GM18526 (cell line): ENCODE data around the gene DIP2B.

Experiments
- POLR2A ChIP-seq: IDR thresholded peaks from 3 replicates; pipeline ENCODE4 v1.6.1; 2011; ENCODE audit not compliant: insufficient read length; ENCODE audit errors: extremely low read depth

DIP2B gene

DNA sequence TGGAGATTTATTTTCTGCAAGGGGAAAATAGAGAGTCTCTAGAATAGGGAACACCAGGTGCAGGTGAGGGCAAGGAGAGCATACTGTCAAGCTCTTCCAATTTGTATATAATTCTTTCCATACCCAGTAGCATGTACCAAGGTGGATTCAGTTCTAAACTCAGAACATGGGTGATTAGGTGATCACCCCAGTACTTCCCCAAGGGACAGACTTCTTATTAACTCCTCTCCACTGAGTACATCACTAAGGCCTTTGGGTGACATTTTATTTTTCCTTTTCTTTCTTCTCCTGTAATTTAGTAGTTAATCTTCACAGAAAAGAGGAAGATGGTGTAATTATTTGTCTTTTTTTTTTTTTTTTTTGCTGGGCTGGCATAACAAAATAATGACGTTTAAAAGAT, 54.2 kb downstream of the DIP2B start:
- no peak for TF ChIP-seq POLR2A

DNA sequence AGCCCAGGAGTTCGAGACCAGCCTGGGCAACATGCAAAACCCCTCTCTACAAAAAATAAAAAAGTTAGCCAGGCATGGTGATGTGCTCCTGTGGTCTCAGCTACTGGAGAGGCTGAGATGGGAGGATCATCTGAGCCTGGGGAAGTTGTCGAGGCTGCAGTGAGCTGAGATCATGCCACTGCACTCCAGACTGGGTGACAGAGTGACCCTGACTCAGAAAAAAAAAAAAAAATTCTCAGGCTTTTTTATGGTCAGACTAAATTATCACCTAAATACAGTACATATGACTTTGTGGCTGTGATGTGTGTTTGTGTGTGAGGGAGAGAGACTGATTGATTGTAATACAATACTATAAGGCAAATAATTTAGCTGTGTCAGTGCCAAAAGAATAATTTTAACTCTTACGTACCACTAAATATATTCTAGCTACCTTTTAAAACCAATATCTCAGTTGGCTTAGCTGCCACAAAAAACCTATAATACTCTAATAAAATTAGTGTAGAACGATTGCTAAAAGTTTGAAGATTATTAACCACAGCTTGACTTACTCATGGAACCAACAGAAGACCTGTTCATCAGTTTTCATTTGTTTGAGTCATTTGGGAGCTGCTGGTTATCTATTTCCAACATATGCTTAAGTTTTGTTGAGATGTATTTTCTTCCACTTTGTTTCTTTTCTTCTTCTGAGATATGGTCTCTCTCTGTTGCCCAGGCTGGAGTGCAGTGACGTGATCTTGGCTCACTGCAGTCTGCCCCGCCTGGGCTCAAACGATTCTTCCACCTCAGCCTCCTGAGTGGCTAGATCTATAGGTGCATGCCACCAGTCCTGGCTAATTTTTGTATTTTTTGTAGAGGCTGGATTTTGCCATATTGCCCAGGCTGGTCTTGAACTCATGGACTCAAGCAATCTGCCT, 58.0 kb downstream of the DIP2B start:
- no peak for TF ChIP-seq POLR2A

DNA sequence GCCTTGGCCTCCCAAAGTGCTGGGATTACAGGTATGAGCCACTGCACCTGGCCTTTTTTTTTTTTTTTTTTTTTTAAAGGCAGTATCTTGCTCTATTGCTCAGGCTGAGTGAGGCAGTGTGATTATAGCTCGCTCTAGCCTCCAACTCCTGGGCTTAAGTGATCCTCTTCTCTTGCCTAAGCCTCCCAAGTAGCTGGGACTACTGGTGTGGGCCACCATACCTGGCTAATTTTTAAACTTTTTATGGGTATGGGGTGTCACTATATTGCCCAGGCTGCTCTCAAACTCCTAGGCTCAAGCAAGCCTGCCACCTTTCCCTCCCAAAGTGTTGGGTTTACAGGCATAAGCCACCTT, 58.6 kb downstream of the DIP2B start:
- TF ChIP-seq POLR2A: no peak

DNA sequence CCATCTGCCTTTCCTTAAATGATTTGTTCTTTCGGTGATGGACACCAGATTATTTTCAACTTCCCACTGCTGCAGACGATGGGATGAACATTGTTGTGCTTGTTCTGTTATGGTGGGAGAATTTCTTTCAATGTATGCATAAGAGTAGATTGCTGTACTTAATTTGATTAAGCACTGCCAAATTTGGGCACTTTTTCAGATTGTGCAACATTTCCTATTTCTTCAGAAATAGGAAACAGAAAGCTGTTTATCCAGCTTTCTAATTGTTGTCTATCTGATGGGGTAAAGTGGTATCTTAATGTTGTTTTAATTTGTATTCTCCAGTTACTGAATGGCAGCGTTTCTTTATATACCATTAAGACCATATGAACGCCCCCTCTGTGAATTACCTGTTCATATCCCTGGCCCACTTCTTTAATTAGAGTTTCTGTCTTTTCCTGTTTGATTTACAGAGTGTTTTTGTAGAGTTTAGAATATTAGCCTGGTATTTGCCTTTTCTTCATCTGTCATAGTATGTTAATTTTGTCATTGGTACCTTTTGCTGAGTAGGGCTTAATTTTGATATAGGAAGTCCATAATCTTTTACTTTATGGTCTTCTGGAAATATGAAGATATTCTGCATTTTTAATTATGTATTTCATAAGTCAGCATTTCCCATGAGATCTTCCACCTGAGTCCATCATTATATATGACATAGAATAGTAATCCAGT, 59.6 kb downstream of the DIP2B start:
- no peak for TF ChIP-seq POLR2A

DNA sequence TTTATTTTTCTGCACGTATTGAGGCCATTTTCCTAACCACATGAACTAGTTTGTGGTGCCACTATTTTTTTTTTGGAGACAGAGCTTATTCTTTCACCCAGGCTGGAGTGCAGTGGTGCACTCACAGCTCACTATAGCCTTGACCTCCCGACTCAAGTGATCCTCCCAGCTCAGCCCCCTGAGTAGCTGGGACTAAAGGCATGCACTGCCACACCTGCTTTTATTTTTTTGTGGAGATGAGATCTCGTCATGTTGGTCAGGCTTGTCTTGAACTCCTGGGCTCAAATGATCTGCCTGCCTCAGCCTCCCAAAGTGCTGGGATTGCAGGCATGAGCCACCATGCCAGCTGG, 60.1 kb downstream of the DIP2B start:
- TF ChIP-seq POLR2A: no peak

DNA sequence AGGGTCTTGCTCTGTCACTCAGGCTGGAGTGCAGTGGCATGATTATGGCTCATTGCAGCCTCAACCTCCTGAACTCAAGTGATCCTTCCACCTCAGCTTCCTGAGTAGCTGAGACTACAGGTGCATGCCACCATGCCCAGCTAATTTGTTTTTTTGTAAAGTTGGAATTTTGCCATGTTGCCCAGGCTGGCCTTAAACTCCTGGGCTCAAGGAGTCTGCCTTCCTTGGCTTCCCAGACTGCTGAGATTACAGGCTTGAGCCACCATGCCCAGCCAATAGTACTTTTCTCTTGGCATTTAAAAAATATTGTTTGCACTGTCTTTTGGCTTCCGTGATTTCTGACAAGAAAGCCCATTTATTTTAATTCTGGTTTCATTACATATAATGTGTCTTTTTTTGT, 61.3 kb downstream of the DIP2B start:
- TF ChIP-seq POLR2A: no peak

DNA sequence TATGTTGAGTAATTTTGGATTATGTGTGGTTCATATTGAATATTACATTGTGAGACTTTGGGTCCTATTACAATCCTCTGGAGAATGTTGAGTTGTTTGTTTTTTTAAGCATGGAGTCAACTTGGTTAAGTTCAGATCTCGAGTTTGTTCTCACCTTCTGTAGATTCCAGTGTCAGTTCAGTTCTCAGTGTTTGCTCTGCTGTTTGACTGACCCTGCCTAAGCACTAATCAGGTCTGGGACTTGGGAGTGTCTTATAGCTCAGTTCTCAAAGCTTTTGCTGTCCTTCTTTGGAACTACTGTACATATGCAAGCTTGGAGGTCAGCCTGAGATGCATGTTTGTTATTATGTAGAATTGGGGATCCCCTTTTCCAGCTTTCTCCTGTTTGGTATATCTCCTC, 63.1 kb downstream of the DIP2B start:
- TF ChIP-seq POLR2A: no peak

DNA sequence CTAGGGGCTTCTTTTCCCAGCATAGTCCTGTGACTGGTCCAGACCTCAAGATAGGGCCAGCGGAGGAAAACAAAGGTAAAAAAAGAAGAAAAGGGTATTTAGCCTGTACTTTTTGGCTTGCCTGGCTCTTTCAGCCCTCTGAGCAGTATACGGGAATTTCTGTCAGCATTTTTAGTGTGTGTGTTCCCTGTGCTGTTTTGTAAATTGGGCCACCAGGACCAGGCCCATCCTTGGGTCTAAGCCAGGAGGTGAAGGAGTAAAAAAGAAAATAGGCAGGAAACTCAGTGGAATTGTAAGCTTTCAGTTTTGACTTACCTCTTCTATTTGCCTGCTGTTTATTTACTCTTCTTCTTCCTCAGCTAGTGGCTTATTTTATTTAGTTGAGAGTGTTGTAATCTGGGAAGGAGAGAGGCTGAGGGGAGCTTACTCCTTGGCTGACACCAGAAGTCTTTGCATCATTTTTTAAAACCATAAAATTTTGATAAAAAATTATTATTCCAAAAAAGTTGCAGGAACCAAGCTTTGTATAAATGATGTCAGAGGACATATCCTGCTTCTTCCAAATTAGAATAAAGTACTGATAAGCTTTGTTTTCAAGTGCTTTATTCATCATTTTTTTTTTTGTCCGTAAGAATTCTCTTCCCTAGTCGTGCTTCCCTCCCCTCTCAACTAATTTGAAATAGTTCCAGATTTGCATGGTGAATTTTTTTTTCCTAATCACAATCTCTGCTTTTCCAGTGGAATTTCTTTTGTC, 63.7 kb downstream of the DIP2B start:
- TF ChIP-seq POLR2A: no peak

DNA sequence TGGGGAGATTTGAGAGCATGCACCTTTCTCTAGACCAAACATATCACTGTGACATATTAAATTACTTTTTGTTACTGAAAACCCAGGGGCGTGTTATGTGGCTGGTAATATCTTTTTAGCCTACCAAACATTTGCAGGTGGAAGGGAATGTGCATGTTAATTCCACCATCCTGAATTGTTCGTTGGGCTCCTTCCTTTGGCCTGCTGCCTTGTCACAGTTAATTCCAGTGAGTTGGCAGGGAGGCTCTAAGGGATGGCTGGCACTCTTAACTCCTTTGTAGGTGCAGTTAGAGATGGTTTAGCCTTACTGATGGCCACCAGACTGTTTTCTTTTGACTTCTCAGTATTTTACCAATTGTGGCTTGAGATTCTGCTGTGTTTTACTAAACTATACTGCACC, 64.5 kb downstream of the DIP2B start:
- TF ChIP-seq POLR2A: no peak

DNA sequence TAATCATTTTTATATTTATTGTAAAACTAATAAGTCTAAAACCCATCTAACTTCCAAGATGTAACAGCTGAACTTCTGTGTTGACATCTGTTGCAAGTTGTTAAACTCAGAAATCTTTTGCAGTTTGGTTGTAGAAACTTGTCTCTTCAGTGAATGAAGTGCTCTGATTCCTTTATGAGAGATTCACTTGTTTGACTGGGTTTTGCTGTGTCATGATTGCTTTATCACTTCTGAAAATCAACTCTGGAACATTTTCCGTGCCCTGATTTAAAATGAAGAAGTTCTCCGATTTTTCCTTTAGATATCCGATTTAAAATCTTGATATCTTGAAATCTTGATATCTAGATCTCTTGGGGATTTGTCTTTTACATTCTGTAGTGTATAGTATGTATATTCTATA, 65.1 kb downstream of the DIP2B start:
- TF ChIP-seq POLR2A: no peak

DNA sequence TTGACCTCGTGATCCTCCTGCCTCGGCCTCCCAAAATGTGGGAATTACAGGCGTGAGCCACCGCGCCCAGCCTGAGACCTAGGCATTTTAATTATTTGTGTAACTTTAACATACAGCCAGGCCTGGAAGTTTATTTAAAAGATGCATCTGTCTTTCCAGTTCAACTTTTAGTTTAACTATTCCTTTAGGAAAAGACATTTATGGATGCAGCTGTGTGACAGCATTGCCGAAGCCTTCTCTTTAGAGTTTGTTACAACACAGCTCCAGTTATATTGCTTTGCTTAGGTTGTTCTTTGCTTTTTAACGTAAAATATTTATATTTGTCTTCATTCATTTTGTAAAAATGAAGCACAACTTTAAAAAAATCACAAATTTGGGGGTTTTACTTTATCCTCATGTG, 67.0 kb downstream of the DIP2B start:
- TF ChIP-seq POLR2A: no peak

DNA sequence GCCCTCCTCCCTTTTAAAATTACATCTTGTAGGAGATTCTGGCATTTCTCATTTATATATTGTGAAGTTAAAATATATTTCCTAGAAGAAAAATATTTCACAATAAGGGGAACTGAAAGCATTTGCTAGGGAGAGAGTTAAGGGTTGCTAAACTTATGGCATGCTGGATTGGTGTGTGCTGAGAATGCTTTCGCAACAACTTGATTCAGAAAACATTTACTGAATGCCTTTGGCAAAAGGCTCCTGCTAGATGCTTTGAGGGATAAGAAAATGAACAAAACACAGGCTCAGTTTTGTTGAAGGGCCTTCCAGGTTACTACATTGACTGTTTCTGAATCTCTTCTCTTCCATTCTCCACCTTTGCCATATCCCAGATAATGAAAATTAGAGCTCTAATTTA, 67.5 kb downstream of the DIP2B start:
- TF ChIP-seq POLR2A: no peak

DNA sequence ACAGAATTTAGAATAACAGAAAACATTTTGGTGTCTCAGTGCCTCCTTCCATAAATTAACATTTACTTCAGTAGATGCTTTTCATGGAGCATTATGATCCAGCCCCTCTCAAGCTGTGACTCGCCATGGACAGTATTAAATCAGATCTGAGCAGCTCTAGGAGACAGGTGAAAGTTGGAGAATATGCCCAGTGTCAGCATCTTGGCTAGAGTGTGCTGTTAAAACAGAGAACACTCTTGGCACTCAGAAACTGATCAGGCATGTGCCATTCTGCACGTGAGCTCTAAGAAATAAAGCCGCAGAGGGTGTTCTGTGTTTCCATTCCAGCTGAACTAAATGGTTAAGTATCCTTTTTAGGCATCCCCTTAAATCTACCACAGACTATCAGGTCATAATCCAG, 68.0 kb downstream of the DIP2B start:
- no peak for TF ChIP-seq POLR2A

DNA sequence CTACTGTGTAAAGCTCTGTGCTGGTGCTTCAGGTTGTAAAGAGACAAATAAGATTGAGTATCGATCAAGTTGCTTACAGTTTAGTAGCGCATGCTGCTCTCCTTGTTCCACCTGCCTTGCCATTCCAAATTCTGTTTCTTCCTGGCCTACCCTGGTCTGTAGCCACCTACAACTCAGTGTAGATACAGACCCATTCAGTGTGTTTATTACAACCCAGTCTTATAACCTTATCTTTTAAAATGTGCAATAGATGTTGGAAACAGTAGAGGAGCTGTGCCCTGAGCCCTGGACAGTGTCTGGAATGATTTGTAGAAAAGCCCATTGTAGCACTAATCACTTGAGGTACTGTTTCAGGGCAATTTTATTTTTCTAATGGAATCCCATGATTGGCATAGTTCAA, 68.5 kb downstream of the DIP2B start:
- no peak for TF ChIP-seq POLR2A

DNA sequence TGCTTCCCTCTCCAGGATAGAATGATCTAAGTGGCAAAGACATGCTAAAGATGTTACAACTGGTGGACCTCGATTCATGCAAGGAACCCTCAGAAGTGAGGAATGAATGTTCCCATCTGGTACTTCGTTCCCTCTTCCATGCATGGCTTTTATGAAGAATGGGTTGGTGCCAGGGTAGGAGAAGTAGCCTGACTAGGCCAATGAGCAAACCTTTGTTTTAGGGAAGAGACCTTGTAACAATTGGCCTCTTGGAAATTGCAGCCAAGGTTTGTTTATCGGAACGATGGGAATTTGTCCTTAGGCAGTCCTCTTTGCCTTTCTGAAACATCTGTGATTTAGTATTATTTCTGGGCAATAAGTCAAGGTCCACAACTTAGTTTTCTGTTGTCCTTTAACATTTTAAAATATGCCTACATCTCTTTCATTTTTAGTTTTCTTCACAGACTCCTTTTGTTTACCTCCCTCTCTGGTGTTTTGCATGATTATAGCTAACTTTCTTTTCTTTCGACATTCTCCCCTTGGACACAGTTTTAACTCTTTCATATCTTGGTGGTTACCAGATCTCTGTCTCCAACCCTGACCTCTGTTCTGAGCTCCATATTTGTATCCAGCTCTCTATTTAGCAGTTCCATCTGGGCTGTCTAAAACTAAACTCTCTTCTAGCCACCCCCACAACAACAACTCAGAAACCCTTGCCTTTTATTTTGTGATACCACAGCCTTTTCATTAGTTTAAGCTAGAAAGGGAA, 70.0 kb downstream of the DIP2B start:
- TF ChIP-seq POLR2A: no peak
